Suprapubic skin (tissue), 4 donors: ENCODE measurements around the gene IMPG2. TPM values are rescaled to one million over a fixed set of nuclear protein-coding genes. Genes with fewer than 3 reads are reported as not detected.

Source experiments
- DNase-seq, 2 donors: peaks; one replicate each; pipeline ENCODE4 v3.0.0-alpha.2; 2019; ENCODE audit warnings: low spot score in 2 of 2
- H3K27ac ChIP-seq: fragments of 200-600 bp; sonication (generic); one replicate; pipeline ENCODE4 v1.5.1; 2019
- H3K27me3 ChIP-seq: fragments of 200-600 bp; sonication (generic); one replicate; pipeline ENCODE4 v1.5.1; 2019
- H3K36me3 ChIP-seq: fragments of 200-600 bp; sonication (generic); one replicate; pipeline ENCODE4 v1.5.1; 2019
- H3K4me1 ChIP-seq: fragments of 200-600 bp; sonication (generic); one replicate; pipeline ENCODE4 v1.5.1; 2019
- H3K4me3 ChIP-seq: fragments of 200-600 bp; sonication (generic); one replicate; pipeline ENCODE4 v1.5.1; 2019; ENCODE audit warnings: mild to moderate bottlenecking
- H3K9me3 ChIP-seq: fragments of 200-600 bp; sonication (generic); one replicate; pipeline ENCODE4 v1.5.1; 2019
- CTCF ChIP-seq, 2 donors: fragments of 200-600 bp in 1 of 2; fragments of 450-650 bp in 1 of 2; sonication (generic) in 1 of 2; IDR thresholded peaks; one replicate each; pipeline ENCODE4 v1.5.1; 2016 to 2019; ENCODE audit warnings: antibody characterized with exemption in 2 of 2, mild to moderate bottlenecking in 1 of 2, moderate library complexity in 1 of 2
- EP300 ChIP-seq: sonication (generic); formaldehyde crosslinking; IDR thresholded peaks from one replicate; pipeline ENCODE4 v1.6.1; 2017; ENCODE audit warnings: antibody characterized with exemption
- POLR2A ChIP-seq, 2 donors: fragments of 450-650 bp; IDR thresholded peaks; one replicate each; pipeline ENCODE4 v1.6.1; 2017; ENCODE audit warnings: antibody characterized with exemption in 2 of 2, mild to moderate bottlenecking in 2 of 2, moderate library complexity in 2 of 2
- POLR2AphosphoS5 ChIP-seq, 3 donors: sonication (generic); formaldehyde crosslinking; IDR thresholded peaks; one replicate each; pipeline ENCODE4 v1.6.1; 2017; ENCODE audit warnings: antibody characterized with exemption in 3 of 3
- WGBS: methylation state at CpG from one replicate; pipeline ENCODE4 v1.1.5; 2018; 5-methylcytosine and 5-hydroxymethylcytosine counted together
- total RNA-seq, 4 donors: library from RNA; depleted of rRNA; stranded (reverse); fragments of >200 nt; gene quantifications; one replicate each; pipeline ENCODE4 v1.1.0, GENCODE V29; 2016

IMPG2 gene
- total RNA-seq, 4 donors from 2014 or later: 0.04 to 0.24 (median 0.12) TPM

- DNase-seq: no peak
- 83% methylated on average over 3 of the region's 3 CpGs for WGBS
- H3K27ac ChIP-seq: no peak overlapping the region
- no peaks in the 10 kb centered on the region for H3K36me3 ChIP-seq
- TF ChIP-seq EP300 (no peak), POLR2AphosphoS5 (IDR thresholded peaks at IDR 0.05) (no peak), POLR2A (IDR thresholded peaks at IDR 0.05) (no peak), CTCF (IDR thresholded peaks at IDR 0.05) (no peak)
- no peaks in the 10 kb centered on the region for H3K4me1 ChIP-seq
- H3K27me3 ChIP-seq: no peaks in the 10 kb centered on the region
- no peak overlapping the region for H3K4me3 ChIP-seq
- no peaks in the 10 kb centered on the region for H3K9me3 ChIP-seq
Measured at GRCh38 chr3:101268971-101269671, 51.3 kb downstream of the IMPG2 start.

- TF ChIP-seq POLR2A (IDR thresholded peaks at IDR 0.05): no peak
- WGBS: 51% methylated on average over 2 of the region's 2 CpGs
Measured at GRCh38 chr3:101268141-101268540, 52.2 kb downstream of the IMPG2 start.

GRCh38 chr3:101266566-101266965, 53.8 kb downstream of the IMPG2 start:
- H3K36me3 ChIP-seq: no peaks in the 10 kb centered on the region
- H3K9me3 ChIP-seq: no peaks in the 10 kb centered on the region
- no peaks in the 10 kb centered on the region for H3K4me1 ChIP-seq
- DNase-seq: no peak
- H3K27ac ChIP-seq: no peak overlapping the region
- no peak overlapping the region for H3K4me3 ChIP-seq
- TF ChIP-seq POLR2AphosphoS5 (IDR thresholded peaks at IDR 0.05) (no peak), CTCF (IDR thresholded peaks at IDR 0.05) (no peak), POLR2A (IDR thresholded peaks at IDR 0.05) (no peak), EP300 (no peak)
- no peaks in the 10 kb centered on the region for H3K27me3 ChIP-seq

More at GRCh38 chr3:101268141-101268540, 52.2 kb downstream of the IMPG2 start:
- Histone ChIP-seq H3K27me3 (no peaks in the 10 kb centered on the region), H3K36me3 (no peaks in the 10 kb centered on the region), H3K4me3 (no peak overlapping the region), H3K27ac (no peak overlapping the region), H3K9me3 (no peaks in the 10 kb centered on the region), H3K4me1 (no peaks in the 10 kb centered on the region)
- no peak for DNase-seq

GRCh38 chr3:101266071-101266470, 54.3 kb downstream of the IMPG2 start:
- no peak for DNase-seq
- TF ChIP-seq POLR2A (IDR thresholded peaks at IDR 0.05) (no peak), EP300 (no peak), CTCF (IDR thresholded peaks at IDR 0.05) (no peak), POLR2AphosphoS5 (IDR thresholded peaks at IDR 0.05) (no peak)
- H3K36me3 ChIP-seq: no peaks in the 10 kb centered on the region
- no peaks in the 10 kb centered on the region for H3K27me3 ChIP-seq
- no peak overlapping the region for H3K4me3 ChIP-seq
- peaks cover 4% of the 10 kb centered on the region for H3K4me1 ChIP-seq
- no peaks in the 10 kb centered on the region for H3K9me3 ChIP-seq
- H3K27ac ChIP-seq: no peak overlapping the region

- Histone ChIP-seq H3K4me3 (no peak overlapping the region), H3K9me3 (no peaks in the 10 kb centered on the region), H3K36me3 (no peaks in the 10 kb centered on the region), H3K27ac (no peak overlapping the region), H3K27me3 (no peaks in the 10 kb centered on the region), H3K4me1 (peaks cover 5% of the 10 kb centered on the region)
- DNase-seq: no peak
- no peak for TF ChIP-seq POLR2A (IDR thresholded peaks at IDR 0.05)
- no peak for TF ChIP-seq CTCF (IDR thresholded peaks at IDR 0.05)
- no peak for TF ChIP-seq EP300
- TF ChIP-seq POLR2AphosphoS5 (IDR thresholded peaks at IDR 0.05): no peak
Measured at GRCh38 chr3:101262393-101263240, 57.8 kb downstream of the IMPG2 start.
